H9 (cell line): ENCODE data around the gene KRTAP5-6. TPM values are rescaled to one million over a fixed set of nuclear protein-coding genes. Genes with fewer than 3 reads are reported as not detected.

ENCODE experiments used
- DNase-seq: peaks from one replicate; pipeline ENCODE4 v3.0.0-alpha.2; 2017
- H2AFZ ChIP-seq: one replicate; pipeline ENCODE4 v1.6.1; 2013; ENCODE audit warnings: mild to moderate bottlenecking, low read length, control low read depth, moderate library complexity
- H2AK5ac ChIP-seq: 2 replicates; pipeline ENCODE4 v1.6.1; 2013; ENCODE audit warnings: low read length, control low read depth, mixed read lengths; ENCODE audit not compliant: insufficient read length
- H2BK120ac ChIP-seq: one replicate; pipeline ENCODE4 v1.6.1; 2013; ENCODE audit warnings: low read depth, mild to moderate bottlenecking, low read length, control low read depth, inconsistent platforms; ENCODE audit not compliant: poor library complexity, severe bottlenecking
- H2BK12ac ChIP-seq: 2 replicates; pipeline ENCODE4 v1.6.1; 2013; ENCODE audit warnings: low read length, control low read depth, mixed read lengths, low read depth; ENCODE audit not compliant: insufficient read length
- H2BK15ac ChIP-seq: 2 replicates; pipeline ENCODE4 v1.6.1; 2013; ENCODE audit warnings: low read depth, low read length, control low read depth
- H2BK20ac ChIP-seq: one replicate; pipeline ENCODE4 v1.6.1; 2013; ENCODE audit warnings: low read depth, mild to moderate bottlenecking, low read length, control low read depth, inconsistent platforms; ENCODE audit not compliant: poor library complexity, severe bottlenecking
- H2BK5ac ChIP-seq: 2 replicates; pipeline ENCODE4 v1.6.1; 2013; ENCODE audit warnings: low read length, control low read depth, mixed read lengths; ENCODE audit not compliant: insufficient read length
- H3K14ac ChIP-seq: 2 replicates; pipeline ENCODE4 v1.6.1; 2013; ENCODE audit warnings: low read length, control low read depth; ENCODE audit not compliant: insufficient read depth
- H3K18ac ChIP-seq: 2 replicates; pipeline ENCODE4 v1.6.1; 2013; ENCODE audit warnings: low read depth, mild to moderate bottlenecking, mixed read lengths, low read length, control low read depth; ENCODE audit not compliant: insufficient read length
- H3K23ac ChIP-seq: 2 replicates; pipeline ENCODE4 v1.6.1; 2013; ENCODE audit warnings: low read length, control low read depth, mixed read lengths, low read depth; ENCODE audit not compliant: insufficient read length
- H3K23me2 ChIP-seq: 2 replicates; pipeline ENCODE4 v1.6.1; 2013; ENCODE audit warnings: low read depth, mild to moderate bottlenecking, mixed read lengths, low read length, control low read depth; ENCODE audit not compliant: insufficient read length, poor library complexity, severe bottlenecking
- H3K27ac ChIP-seq: 2 replicates; pipeline ENCODE4 v1.5.1; 2013; ENCODE audit warnings: low read length, control low read depth, mixed read lengths, low read depth; ENCODE audit not compliant: insufficient read length
- H3K27me3 ChIP-seq: 2 replicates; pipeline ENCODE4 v1.6.1; 2013; ENCODE audit warnings: low read length, control low read depth, inconsistent platforms; ENCODE audit not compliant: insufficient read depth
- H3K4ac ChIP-seq: 2 replicates; pipeline ENCODE4 v1.6.1; 2013; ENCODE audit warnings: low read depth, mild to moderate bottlenecking, control low read depth, inconsistent platforms, low read length, moderate library complexity
- H3K4me1 ChIP-seq: 2 replicates; pipeline ENCODE4 v1.6.1; 2013; ENCODE audit warnings: low read length, control low read depth, inconsistent platforms; ENCODE audit not compliant: insufficient read depth
- H3K4me2 ChIP-seq: 2 replicates; pipeline ENCODE4 v1.6.1; 2013; ENCODE audit warnings: low read length, control low read depth, mixed read lengths; ENCODE audit not compliant: insufficient read length, insufficient read depth
- H3K56ac ChIP-seq: 2 replicates; pipeline ENCODE4 v1.6.1; 2013; ENCODE audit warnings: low read depth, mild to moderate bottlenecking, mixed read lengths, low read length, control low read depth; ENCODE audit not compliant: insufficient read length
- H3K79me1 ChIP-seq: 2 replicates; pipeline ENCODE4 v1.6.1; 2013; ENCODE audit warnings: low read depth, mild to moderate bottlenecking, moderate library complexity, low read length, control low read depth, inconsistent platforms; ENCODE audit not compliant: insufficient read depth, poor library complexity, severe bottlenecking
- H3K79me2 ChIP-seq: 2 replicates; pipeline ENCODE4 v1.6.1; 2013; ENCODE audit warnings: low read length, control low read depth, inconsistent platforms; ENCODE audit not compliant: insufficient read depth
- H3K9ac ChIP-seq: 2 replicates; pipeline ENCODE4 v1.6.1; 2013; ENCODE audit warnings: low read length, control low read depth, mixed read lengths; ENCODE audit not compliant: insufficient read length; ENCODE audit errors: extremely low read depth
- H3K9me3 ChIP-seq: one replicate; pipeline ENCODE4 v1.6.1; 2013; ENCODE audit warnings: low read depth, low read length, inconsistent platforms; ENCODE audit not compliant: control insufficient read depth
- H3T11ph ChIP-seq: one replicate; pipeline ENCODE4 v1.6.1; 2013; ENCODE audit warnings: mild to moderate bottlenecking, low read length, control low read depth, inconsistent platforms
- H4K20me1 ChIP-seq: one replicate; pipeline ENCODE4 v1.6.1; 2013; ENCODE audit not compliant: control insufficient read depth, insufficient read length, insufficient read depth
- H4K5ac ChIP-seq: 2 replicates; pipeline ENCODE4 v1.6.1; 2013; ENCODE audit warnings: low read depth, mild to moderate bottlenecking, mixed read lengths, low read length, control low read depth; ENCODE audit not compliant: insufficient read length
- H4K8ac ChIP-seq: replicated peaks from 2 replicates; pipeline ENCODE4 v1.6.1; 2013; ENCODE audit warnings: low read length, control low read depth, mixed read lengths, low read depth; ENCODE audit not compliant: insufficient read length
- H4K91ac ChIP-seq: 2 replicates; pipeline ENCODE4 v1.6.1; 2013; ENCODE audit warnings: low read depth, mild to moderate bottlenecking, moderate library complexity, mixed read lengths, low read length, control low read depth; ENCODE audit not compliant: insufficient read length
- H3K27ac Mint-ChIP-seq, 3 experiments: 2 replicates in 2 of 3; 3 replicates in 1 of 3; pipeline ENCODE4 v1.8.0; 2020 to 2021; ENCODE audit warnings: mixed read lengths in 3 of 3, mild to moderate bottlenecking in 1 of 3, moderate library complexity in 1 of 3
- H3K27me3 Mint-ChIP-seq: 2 replicates; pipeline ENCODE4 v1.8.0; 2021; ENCODE audit warnings: low read depth, mild to moderate bottlenecking, moderate library complexity, mixed read lengths
- H3K36me3 Mint-ChIP-seq, 3 experiments: 2 replicates in 2 of 3; 3 replicates in 1 of 3; pipeline ENCODE4 v1.8.0; 2020 to 2021; ENCODE audit warnings: low read depth in 3 of 3, mixed read lengths in 3 of 3; ENCODE audit not compliant: insufficient read depth in 1 of 3
- H3K4me1 Mint-ChIP-seq, 2 experiments: 2 replicates each; pipeline ENCODE4 v1.8.0; 2020; ENCODE audit warnings: mixed read lengths in 2 of 2
- H3K4me3 Mint-ChIP-seq, 2 experiments: 2 replicates in 1 of 2; 3 replicates in 1 of 2; pipeline ENCODE4 v1.8.0; 2020 to 2021; ENCODE audit warnings: mild to moderate bottlenecking in 2 of 2, mixed read lengths in 2 of 2, moderate library complexity in 1 of 2
- H3K9me3 Mint-ChIP-seq, 2 experiments: 2 replicates in 1 of 2; 3 replicates in 1 of 2; pipeline ENCODE4 v1.8.0; 2020; ENCODE audit warnings: mild to moderate bottlenecking in 2 of 2, mixed read lengths in 2 of 2, moderate library complexity in 1 of 2
- CTCF ChIP-seq: fragments of 200-600 bp; sonication (generic); conservative IDR thresholded peaks from 3 replicates; pipeline ENCODE4 v1.8.0; 2021; ENCODE audit warnings: antibody characterized with exemption, mild to moderate bottlenecking
- WGBS: extraction: QIAGEN DNeasy Blood & Tissue Kit; methylation state at CpG from one replicate; pipeline ENCODE4 v1.1.7; 2013; ENCODE audit warnings: missing lambda C conversion rate, low lambda C conversion rate, mixed read lengths; ENCODE audit not compliant: insufficient read length; ENCODE audit errors: extremely low coverage; 5-methylcytosine and 5-hydroxymethylcytosine counted together
- total RNA-seq: library from RNA; stranded (reverse); gene quantifications from 2 replicates; pipeline ENCODE4 v1.2.1, GENCODE V29; 2021

Gene KRTAP5-6
- total RNA-seq, 1 experiment from 2014 or later = not detected

- no peaks in the 10 kb centered on the region for H3K4me1 ChIP-seq
- no peak overlapping the region for H2AK5ac ChIP-seq
- Mint-ChIP-seq H3K4me3 (no peak overlapping the region), H3K27me3 (peaks cover 77% of the 10 kb centered on the region), H3K4me1 (peaks cover 0 to 7% of the 10 kb centered on the region in 2 experiments; a peak in 2 of 4 replicates), H3K27ac (no peak overlapping the region), H3K9me3 (no peaks in the 10 kb centered on the region), H3K36me3 (no peaks in the 10 kb centered on the region)
- no peak overlapping the region for H2AFZ ChIP-seq
- TF ChIP-seq CTCF = no peak
- H3K27me3 ChIP-seq = no peaks in the 10 kb centered on the region
- H3K56ac ChIP-seq = no peak overlapping the region
- no peak overlapping the region for H3K27ac ChIP-seq
- H2BK120ac ChIP-seq = no peak overlapping the region
- H3K4me2 ChIP-seq = no peak overlapping the region
- no peak overlapping the region for H2BK15ac ChIP-seq
- H3K4ac ChIP-seq = no peak overlapping the region
- H4K5ac ChIP-seq = no peak overlapping the region
- WGBS = no CpG with 5 or more reads among the region's 15 CpGs
- H2BK20ac ChIP-seq = no peak overlapping the region
- no peak overlapping the region for H3K23ac ChIP-seq
- no peak for DNase-seq
- H4K20me1 ChIP-seq = no peaks in the 10 kb centered on the region
- no peaks in the 10 kb centered on the region for H3K9me3 ChIP-seq
- H3K79me2 ChIP-seq = no peaks in the 10 kb centered on the region
- H3K79me1 ChIP-seq = no peaks in the 10 kb centered on the region
- no peak overlapping the region for H3K14ac ChIP-seq
- H3T11ph ChIP-seq = no peak overlapping the region
- H2BK12ac ChIP-seq = no peak overlapping the region
- H4K91ac ChIP-seq = no peak overlapping the region
- no peak overlapping the region for H3K9ac ChIP-seq
- no peak overlapping the region for H3K18ac ChIP-seq
- H2BK5ac ChIP-seq = no peak overlapping the region
- no peaks in the 10 kb centered on the region for H3K23me2 ChIP-seq
- no peak overlapping the region for H4K8ac ChIP-seq
Observed at GRCh38 chr11:1672613-1673350, 24.2 kb upstream of the KRTAP5-6 start.
